Urinary bladder (tissue), 4 donors: ENCODE results near the gene RALGPS1. TPM values are rescaled to one million over a fixed set of nuclear protein-coding genes. Genes with fewer than 3 reads are reported as not detected.

Experiments
- DNase-seq: peaks from one replicate; pipeline ENCODE4 v3.0.0-alpha.2; 2015; ENCODE audit errors: extremely low spot score
- H3K27ac ChIP-seq: one replicate; pipeline ENCODE4 v1.5.1; 2013; ENCODE audit warnings: low read depth, mild to moderate bottlenecking, moderate library complexity
- H3K36me3 ChIP-seq: one replicate; pipeline ENCODE4 v1.6.1; 2013; ENCODE audit warnings: mild to moderate bottlenecking, moderate library complexity; ENCODE audit not compliant: insufficient read depth
- H3K4me1 ChIP-seq: one replicate; pipeline ENCODE4 v1.6.1; 2013; ENCODE audit warnings: mild to moderate bottlenecking, moderate library complexity; ENCODE audit not compliant: insufficient read depth
- H3K4me3 ChIP-seq: one replicate; pipeline ENCODE4 v1.5.1; 2013; ENCODE audit warnings: low read depth, low read length
- WGBS: extraction: QIAGEN DNeasy Blood & Tissue Kit; methylation state at CpG from one replicate; pipeline ENCODE4 v1.1.7; 2013; 5-methylcytosine and 5-hydroxymethylcytosine counted together
- polyA plus RNA-seq: library from polyadenylated mRNA; stranded (reverse); fragments of 200-250 nt; gene quantifications from one replicate; pipeline ENCODE4 v1.2.3, GENCODE V29; 2013
- total RNA-seq: library from RNA; depleted of rRNA; stranded (reverse); fragments of >200 nt; gene quantifications from one replicate; pipeline ENCODE4 v1.2.3, GENCODE V29; 2014
- donor health status: healthy with polysubstance abuse.
- donor health status: healthy.

RALGPS1 gene
- total and polyA plus RNA-seq, 2 donors = 8.9 to 21.8 TPM

- WGBS = 94% methylated on average over 8 of the region's 8 CpGs
- H3K27ac ChIP-seq = no peak overlapping the region
- H3K36me3 ChIP-seq = no peaks in the 10 kb centered on the region
- DNase-seq = no peak
- H3K4me1 ChIP-seq = no peaks in the 10 kb centered on the region
- H3K4me3 ChIP-seq = no peak overlapping the region
Observed at GRCh38 chr9:127087836-127088235, 173.3 kb downstream of the RALGPS1 start.

GRCh38 chr9:127088724-127089615 lies 174.4 kb downstream of the RALGPS1 start:
- Histone ChIP-seq H3K36me3 (no peaks in the 10 kb centered on the region), H3K4me3 (no peak overlapping the region), H3K4me1 (no peaks in the 10 kb centered on the region), H3K27ac (no peak overlapping the region)
- 95% methylated on average over 27 of the region's 27 CpGs for WGBS
- DNase-seq = no peak

- H3K4me1 ChIP-seq = no peaks in the 10 kb centered on the region
- H3K36me3 ChIP-seq = no peaks in the 10 kb centered on the region
- WGBS = 79% methylated on average over 6 of the region's 6 CpGs
- H3K27ac ChIP-seq = no peak overlapping the region
- no peak overlapping the region for H3K4me3 ChIP-seq
- no peak for DNase-seq
Observed at GRCh38 chr9:127089631-127090081, 175.1 kb downstream of the RALGPS1 start.

- no peaks in the 10 kb centered on the region for H3K4me1 ChIP-seq
- 89% methylated on average over 6 of the region's 6 CpGs for whole genome bisulfite sequencing
- no peak overlapping the region for H3K27ac ChIP-seq
- no peaks in the 10 kb centered on the region for H3K36me3 ChIP-seq
- no peak for DNase-seq
- H3K4me3 ChIP-seq = no peak overlapping the region
Observed at GRCh38 chr9:127090341-127090985, 175.9 kb downstream of the RALGPS1 start.

GRCh38 chr9:127091526-127091925 lies 176.9 kb downstream of the RALGPS1 start:
- Histone ChIP-seq H3K27ac (no peak overlapping the region), H3K4me1 (no peaks in the 10 kb centered on the region), H3K36me3 (no peaks in the 10 kb centered on the region), H3K4me3 (no peak overlapping the region)
- DNase-seq = no peak
- 97% methylated on average over 13 of the region's 13 CpGs for WGBS

- no peaks in the 10 kb centered on the region for H3K36me3 ChIP-seq
- no peaks in the 10 kb centered on the region for H3K4me1 ChIP-seq
- no peak overlapping the region for H3K27ac ChIP-seq
- no peak overlapping the region for H3K4me3 ChIP-seq
- no peak for DNase-seq
- WGBS = 94% methylated on average over 11 of the region's 11 CpGs
Observed at GRCh38 chr9:127092041-127092608, 177.5 kb downstream of the RALGPS1 start.

- Histone ChIP-seq H3K36me3 (no peaks in the 10 kb centered on the region), H3K4me3 (no peak overlapping the region), H3K27ac (no peak overlapping the region), H3K4me1 (no peaks in the 10 kb centered on the region)
- no peak for DNase-seq
- WGBS = 96% methylated on average over 17 of the region's 17 CpGs
Observed at GRCh38 chr9:127093319-127094020, 178.9 kb downstream of the RALGPS1 start.

GRCh38 chr9:127095411-127095810 lies 180.8 kb downstream of the RALGPS1 start:
- 89% methylated on average over 5 of the region's 5 CpGs for WGBS
- no peaks in the 10 kb centered on the region for H3K36me3 ChIP-seq
- no peaks in the 10 kb centered on the region for H3K4me1 ChIP-seq
- no peak for DNase-seq
- no peak overlapping the region for H3K4me3 ChIP-seq
- H3K27ac ChIP-seq = no peak overlapping the region

- no peak overlapping the region for H3K27ac ChIP-seq
- DNase-seq = no peak
Observed at GRCh38 chr9:127096208-127096607, 181.6 kb downstream of the RALGPS1 start.

GRCh38 chr9:127097683-127098082 lies 183.1 kb downstream of the RALGPS1 start:
- WGBS = 92% methylated on average over 5 of the region's 5 CpGs
- no peak for DNase-seq
- no peak overlapping the region for H3K27ac ChIP-seq

More at GRCh38 chr9:127096208-127096607, 181.6 kb downstream of the RALGPS1 start:
- 85% methylated on average over 13 of the region's 13 CpGs for WGBS
- H3K4me1 ChIP-seq = no peaks in the 10 kb centered on the region
- no peaks in the 10 kb centered on the region for H3K36me3 ChIP-seq
- H3K4me3 ChIP-seq = no peak overlapping the region

GRCh38 chr9:127098916-127099553 lies 184.5 kb downstream of the RALGPS1 start:
- Histone ChIP-seq H3K27ac (no peak overlapping the region), H3K4me1 (no peaks in the 10 kb centered on the region)
- 68% methylated on average over 7 of the region's 7 CpGs for WGBS

More at GRCh38 chr9:127097683-127098082, 183.1 kb downstream of the RALGPS1 start:
- no peak overlapping the region for H3K4me3 ChIP-seq
- no peaks in the 10 kb centered on the region for H3K4me1 ChIP-seq
- H3K36me3 ChIP-seq = no peaks in the 10 kb centered on the region

GRCh38 chr9:127099664-127100063 lies 185.1 kb downstream of the RALGPS1 start:
- Histone ChIP-seq H3K36me3 (no peaks in the 10 kb centered on the region), H3K4me3 (no peak overlapping the region), H3K4me1 (no peaks in the 10 kb centered on the region), H3K27ac (no peak overlapping the region)
- WGBS = 56% methylated on average over 3 of the region's 3 CpGs
- DNase-seq = no peak

More at GRCh38 chr9:127098916-127099553, 184.5 kb downstream of the RALGPS1 start:
- H3K36me3 ChIP-seq = no peaks in the 10 kb centered on the region
- no peak for DNase-seq
- no peak overlapping the region for H3K4me3 ChIP-seq

GRCh38 chr9:127102176-127102575 lies 187.6 kb downstream of the RALGPS1 start:
- no peaks in the 10 kb centered on the region for H3K4me1 ChIP-seq
- no peak for DNase-seq
- H3K4me3 ChIP-seq = no peak overlapping the region
- no peaks in the 10 kb centered on the region for H3K36me3 ChIP-seq
- H3K27ac ChIP-seq = no peak overlapping the region
